Measurements from ENCODE around the gene WDR45B.

DNA sequence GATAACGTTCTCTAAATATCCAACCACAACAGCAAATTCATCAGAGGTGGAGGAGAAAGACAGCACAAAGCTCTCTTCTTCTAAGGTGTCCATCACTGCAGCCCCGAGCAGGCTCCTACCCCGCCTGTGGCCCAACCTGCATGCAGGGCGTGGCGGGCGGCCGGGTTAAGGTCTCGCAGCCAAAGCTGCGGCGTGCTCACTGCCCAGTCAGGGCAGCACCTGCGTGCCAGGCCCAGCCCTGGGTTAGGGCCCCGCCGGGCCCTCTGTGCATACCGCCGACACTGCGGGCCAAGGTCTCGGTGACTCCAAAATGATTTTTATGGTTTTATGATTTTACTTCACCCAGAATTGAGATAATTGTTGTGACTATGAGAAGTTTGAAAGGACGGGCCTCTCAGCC is 70.9 kb downstream of the WDR45B start:
- no peak for TF ChIP-seq CTCF (IDR thresholded peaks at IDR 0.05; ENCODE audit: extremely low read depth in 1 of 2, insufficient read depth in 1 of 2, low read depth in 1 of 2, low read length in 2 of 2)
- TF ChIP-seq POLR2A (IDR thresholded peaks at IDR 0.05; ENCODE audit: low read depth, low read length), result no peak
- no peak for TF ChIP-seq EZH2 (IDR thresholded peaks at IDR 0.05; ENCODE audit: borderline replicate concordance, low read depth, low read length, severe bottlenecking)
- TF ChIP-seq FOS (IDR thresholded peaks at IDR 0.05; ENCODE audit: borderline replicate concordance, insufficient read depth, low read length), result no peak
- no peak for TF ChIP-seq POLR2AphosphoS5 (IDR thresholded peaks at IDR 0.05; ENCODE audit: insufficient read depth, low read depth, low read length)
